ENCODE results near the gene XRN1.

The XRN1 gene

DNA sequence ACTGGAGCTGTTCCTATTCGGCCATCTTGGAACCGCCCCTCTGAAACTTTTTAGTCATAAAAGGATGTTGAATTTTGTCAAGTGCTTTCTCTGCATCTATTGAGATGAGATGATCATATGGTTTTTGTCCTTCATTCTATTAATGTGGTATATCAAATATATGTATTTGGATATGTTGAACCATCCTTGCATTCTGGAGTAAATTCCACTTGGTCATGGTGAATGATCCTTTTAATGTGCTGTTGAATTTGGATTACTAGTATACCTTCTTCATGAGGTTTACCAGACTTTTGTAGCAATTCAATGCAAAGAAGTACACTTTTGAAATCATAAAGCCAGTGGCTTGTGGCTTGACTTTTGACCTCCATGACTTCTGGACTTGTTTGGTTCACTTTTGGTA lies 33.4 kb upstream of the XRN1 start:
- DNase-seq (ENCODE audit: low read depth): no peak

DNA sequence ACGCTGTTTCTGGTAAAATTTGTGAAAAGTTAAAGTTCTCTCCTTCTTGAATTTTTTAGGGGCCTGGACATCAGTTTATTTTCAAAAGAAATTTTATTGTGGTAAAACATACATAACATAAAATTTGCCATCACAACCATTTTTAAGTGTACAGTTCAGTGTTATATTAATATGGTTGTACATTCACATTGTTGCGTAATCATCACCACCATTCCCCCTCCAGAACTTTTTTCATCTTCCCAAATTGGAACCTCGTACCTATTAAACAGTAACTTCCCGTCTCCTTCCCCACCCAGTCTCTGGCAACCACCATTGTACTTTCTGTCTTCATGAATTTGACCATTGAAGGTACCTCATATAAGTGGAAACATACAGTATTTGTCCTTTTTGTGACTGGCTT lies 23.0 kb upstream of the XRN1 start:
- TF ChIP-seq, protein P1, sequence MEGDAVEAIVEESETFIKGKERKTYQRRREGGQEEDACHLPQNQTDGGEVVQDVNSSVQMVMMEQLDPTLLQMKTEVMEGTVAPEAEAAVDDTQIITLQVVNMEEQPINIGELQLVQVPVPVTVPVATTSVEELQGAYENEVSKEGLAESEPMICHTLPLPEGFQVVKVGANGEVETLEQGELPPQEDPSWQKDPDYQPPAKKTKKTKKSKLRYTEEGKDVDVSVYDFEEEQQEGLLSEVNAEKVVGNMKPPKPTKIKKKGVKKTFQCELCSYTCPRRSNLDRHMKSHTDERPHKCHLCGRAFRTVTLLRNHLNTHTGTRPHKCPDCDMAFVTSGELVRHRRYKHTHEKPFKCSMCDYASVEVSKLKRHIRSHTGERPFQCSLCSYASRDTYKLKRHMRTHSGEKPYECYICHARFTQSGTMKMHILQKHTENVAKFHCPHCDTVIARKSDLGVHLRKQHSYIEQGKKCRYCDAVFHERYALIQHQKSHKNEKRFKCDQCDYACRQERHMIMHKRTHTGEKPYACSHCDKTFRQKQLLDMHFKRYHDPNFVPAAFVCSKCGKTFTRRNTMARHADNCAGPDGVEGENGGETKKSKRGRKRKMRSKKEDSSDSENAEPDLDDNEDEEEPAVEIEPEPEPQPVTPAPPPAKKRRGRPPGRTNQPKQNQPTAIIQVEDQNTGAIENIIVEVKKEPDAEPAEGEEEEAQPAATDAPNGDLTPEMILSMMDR (conservative IDR thresholded peaks at IDR 0.05; ENCODE audit: low read depth, low read length): no peak
- DNase-seq (ENCODE audit: low read depth): no peak
- H3K4me3 ChIP-seq (ENCODE audit: low read depth, low read length): no peak overlapping the region

More for the DNA sequence above, 33.4 kb upstream of the XRN1 start:
- TF ChIP-seq, protein P1 (conservative IDR thresholded peaks at IDR 0.05; ENCODE audit: low read depth, low read length): no peak
- no peak overlapping the region for H3K4me3 ChIP-seq (ENCODE audit: low read depth, low read length)

- TF ChIP-seq, protein P1 (conservative IDR thresholded peaks at IDR 0.05; ENCODE audit: low read depth, low read length): no peak
- no peak overlapping the region for H3K4me3 ChIP-seq (ENCODE audit: low read depth, low read length)
- no peak for DNase-seq (ENCODE audit: low read depth)
These were observed 20.6 kb upstream of the XRN1 start for GRCh38 chr3:142468456-142468855.

- TF ChIP-seq, protein P1 (conservative IDR thresholded peaks at IDR 0.05; ENCODE audit: low read depth, low read length): no peak
- no peak overlapping the region for H3K4me3 ChIP-seq (ENCODE audit: low read depth, low read length)
- DNase-seq (ENCODE audit: low read depth): no peak
These were observed 19.9 kb upstream of the XRN1 start for GRCh38 chr3:142467768-142468167.

DNA sequence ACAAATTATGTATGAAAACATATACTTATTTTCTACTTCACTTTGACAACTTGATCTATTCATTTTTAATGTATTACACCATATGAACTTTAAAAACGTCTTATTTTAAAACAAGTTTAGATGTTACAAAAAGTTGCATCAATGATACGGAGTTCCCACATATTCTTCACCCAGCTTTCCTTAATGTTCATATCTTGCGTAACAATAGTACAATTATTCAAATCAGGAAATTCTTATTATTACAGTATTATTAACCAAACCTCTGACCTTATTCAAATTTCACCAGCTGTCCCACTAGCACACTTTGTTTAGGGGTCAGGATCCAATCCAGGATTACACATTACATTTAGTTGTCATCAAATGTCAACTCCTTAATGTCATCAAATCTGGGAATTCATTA lies 12.9 kb upstream of the XRN1 start:
- H3K4me3 ChIP-seq (ENCODE audit: low read depth, low read length): no peak overlapping the region
- TF ChIP-seq, protein P1 (conservative IDR thresholded peaks at IDR 0.05; ENCODE audit: low read depth, low read length): no peak
- no peak for DNase-seq (ENCODE audit: low read depth)

- DNase-seq (ENCODE audit: low read depth): peak; percentile 25
- no peak overlapping the region for H3K4me3 ChIP-seq (ENCODE audit: low read depth, low read length)
- TF ChIP-seq, protein P1 (conservative IDR thresholded peaks at IDR 0.05; ENCODE audit: low read depth, low read length): no peak
These were observed 12.1 kb upstream of the XRN1 start for GRCh38 chr3:142459929-142460328.

- H3K4me3 ChIP-seq (ENCODE audit: low read depth, low read length): no peak overlapping the region
- TF ChIP-seq, protein P1 (conservative IDR thresholded peaks at IDR 0.05; ENCODE audit: low read depth, low read length): no peak
- no peak for DNase-seq (ENCODE audit: low read depth)
These were observed 11.3 kb upstream of the XRN1 start for GRCh38 chr3:142459096-142459495.

All from choroid plexus epithelial cell (primary cell).